ENCODE measurements around the gene EXOC3L4.

Gene EXOC3L4

GRCh38 chr14:103068351-103069073, 26.0 kb upstream of the EXOC3L4 start:
- no peak for DNase-seq
- in situ Hi-C loops (cut with MboI; ENCODE audit: low pct_unique_long_range_greater_than_20kb, low sequenced_read_pairs): no loop called here

DNA sequence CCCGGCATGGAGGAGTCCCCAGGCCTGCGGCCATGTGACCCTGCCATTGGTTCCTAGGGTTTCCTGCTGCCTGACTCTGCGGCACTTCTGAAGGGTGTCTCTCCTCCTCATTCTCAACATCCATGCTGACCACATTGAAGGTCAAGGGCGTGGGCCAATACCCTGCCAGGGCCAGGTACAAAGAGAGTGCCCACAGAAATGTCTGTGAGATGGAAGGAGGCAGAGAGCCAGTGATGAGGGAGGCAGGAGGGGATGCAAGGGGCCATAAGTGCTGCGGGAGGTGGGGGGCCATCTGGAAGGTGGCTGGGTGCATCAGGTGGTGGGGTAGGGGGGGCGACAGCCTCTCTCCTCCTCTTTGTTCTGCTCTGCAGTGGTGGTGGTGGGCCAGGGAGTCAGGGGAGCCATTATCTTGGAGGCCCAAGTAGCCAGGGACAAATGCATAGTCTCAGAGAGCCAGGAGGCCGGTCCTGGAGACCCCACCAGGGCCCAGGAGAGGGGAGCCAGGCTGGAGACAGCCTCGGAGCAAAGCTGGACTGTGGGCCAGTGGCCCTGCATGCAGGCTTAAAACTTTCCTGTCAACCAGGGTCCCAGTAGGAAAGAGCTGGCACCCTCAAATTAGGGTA, 24.2 kb upstream of the EXOC3L4 start:
- DNase-seq: no peak
- in situ Hi-C loops (cut with MboI; ENCODE audit: low pct_unique_long_range_greater_than_20kb, low sequenced_read_pairs): no loop called here

DNA sequence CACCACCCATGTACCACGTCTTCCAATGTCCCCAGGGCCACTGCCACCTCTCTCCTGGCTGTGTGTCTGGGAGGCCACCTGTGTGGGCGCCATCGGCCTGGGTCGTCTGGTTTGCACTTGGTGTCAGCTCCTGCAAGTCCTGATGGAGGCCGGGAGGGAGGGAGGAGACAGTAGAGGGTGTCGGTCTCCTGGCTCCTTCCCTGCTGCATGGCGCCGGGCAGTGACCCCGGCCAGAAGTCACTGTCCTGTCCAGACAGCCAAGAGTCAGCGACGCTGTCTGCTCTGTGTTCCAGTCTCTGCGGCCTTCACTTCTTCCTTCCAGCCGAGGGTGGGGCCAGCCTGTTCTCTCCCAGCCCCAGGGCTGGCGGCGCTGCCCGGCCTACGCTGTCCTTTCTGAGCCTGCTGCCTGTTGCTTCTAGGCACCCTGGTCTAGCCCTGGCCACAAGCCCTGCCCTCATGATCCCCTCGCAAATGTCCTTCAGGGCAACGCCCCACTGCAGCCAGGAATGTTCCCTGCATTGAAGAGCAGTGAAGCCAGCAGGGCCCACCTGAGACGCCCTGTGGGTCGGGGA, 23.5 kb upstream of the EXOC3L4 start:
- no peak for DNase-seq
- in situ Hi-C loops (cut with MboI; ENCODE audit: low pct_unique_long_range_greater_than_20kb, low sequenced_read_pairs): no loop called here

DNA sequence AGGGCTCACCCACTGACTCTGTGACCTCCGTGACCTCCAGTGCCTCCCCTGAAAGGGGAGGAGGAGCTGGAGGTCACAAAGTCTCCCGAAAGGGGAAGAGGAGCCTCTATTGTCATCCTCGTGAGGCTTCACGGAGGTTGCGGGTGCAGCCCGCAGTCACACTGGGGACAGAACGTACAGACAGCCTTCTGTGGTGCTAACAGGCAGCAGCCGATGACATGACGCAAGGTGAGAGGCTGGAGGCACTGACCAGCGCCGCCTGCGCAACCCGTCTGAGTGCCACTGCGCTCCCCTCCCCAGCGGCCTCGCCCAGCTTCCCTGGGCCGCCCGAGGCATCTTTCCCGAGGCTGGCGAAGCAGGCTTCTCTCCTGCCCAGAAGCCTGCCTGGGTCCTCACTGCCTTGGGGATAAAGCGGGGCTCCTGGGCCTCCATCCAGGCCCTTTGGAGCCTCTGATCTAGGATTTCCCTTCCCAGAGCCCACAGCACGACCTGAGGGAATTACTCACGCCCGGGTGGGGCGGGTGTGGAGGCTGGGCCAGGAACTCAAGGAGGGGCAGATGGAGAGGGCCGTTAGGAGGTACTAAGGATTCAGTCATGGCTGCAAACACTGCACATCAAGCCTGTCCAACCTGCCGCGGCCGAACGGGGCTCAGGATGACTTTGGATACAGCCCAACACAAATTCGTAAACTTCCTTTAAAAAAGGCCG, 22.8 kb upstream of the EXOC3L4 start:
- no peak for DNase-seq
- in situ Hi-C loops (cut with MboI; ENCODE audit: low pct_unique_long_range_greater_than_20kb, low sequenced_read_pairs): no loop called here

DNA sequence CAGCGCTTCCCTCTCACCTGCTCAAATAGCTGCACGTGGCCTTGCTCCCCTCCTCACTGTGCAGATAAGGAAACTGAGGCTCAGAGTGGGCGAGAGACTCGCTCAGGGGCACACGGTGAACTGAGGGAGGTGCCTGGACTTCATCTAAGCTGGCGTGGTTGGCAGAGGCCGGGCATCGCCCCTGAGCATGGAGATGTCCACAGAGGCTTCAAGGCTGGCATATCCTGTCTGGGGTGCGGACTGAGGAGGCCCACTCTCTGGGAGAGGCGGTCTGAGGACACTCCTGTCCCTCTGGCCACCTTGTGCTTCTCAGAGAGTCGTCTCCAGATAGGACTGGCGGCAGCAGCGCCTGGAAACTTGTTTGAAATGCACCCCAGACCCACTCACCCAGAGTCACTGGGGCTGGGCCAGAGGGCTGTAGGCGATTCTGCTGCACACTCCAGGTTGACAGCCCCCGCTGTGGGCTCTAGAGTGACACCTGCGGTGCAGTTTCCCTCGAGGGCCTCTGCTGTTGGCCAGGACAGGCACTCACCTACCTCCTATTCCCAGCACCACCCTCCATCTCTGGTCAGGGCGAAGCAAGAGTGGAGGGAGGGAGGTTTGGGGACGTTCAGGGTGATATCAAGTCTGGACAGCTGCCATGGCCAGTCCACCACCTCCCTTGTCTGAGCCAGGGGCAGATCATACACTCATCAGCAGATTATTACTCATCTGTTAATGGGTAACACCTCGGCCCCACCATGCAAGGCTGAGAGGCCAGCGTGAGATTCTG, 21.7 kb upstream of the EXOC3L4 start:
- in situ Hi-C loops (cut with MboI; ENCODE audit: low pct_unique_long_range_greater_than_20kb, low sequenced_read_pairs): no loop called here
- DNase-seq: no peak

DNA sequence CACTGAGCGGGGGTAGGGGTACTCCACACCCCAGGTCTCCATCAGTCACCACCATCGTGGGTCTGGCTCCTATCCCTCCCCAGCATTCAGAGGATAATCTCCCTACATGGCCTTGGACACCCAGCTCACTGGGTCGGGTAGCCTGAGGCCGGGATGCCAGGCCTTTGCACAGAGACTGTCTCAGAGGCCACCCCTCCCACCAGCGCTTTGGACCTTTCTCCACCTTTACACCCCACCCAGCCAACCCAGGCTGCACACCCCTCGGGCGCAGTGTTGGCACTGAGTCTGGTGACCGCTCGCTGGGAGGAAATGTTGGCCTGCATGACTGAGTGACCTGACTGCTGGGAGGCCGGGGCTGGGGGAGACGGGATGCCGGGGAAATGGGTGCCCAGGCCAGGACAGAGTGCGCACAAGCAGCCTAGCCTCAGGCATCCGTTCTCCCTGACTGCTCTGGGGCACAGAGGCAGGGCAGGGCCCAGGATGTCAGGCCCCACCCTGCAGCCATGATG, 21.1 kb upstream of the EXOC3L4 start:
- no peak for DNase-seq
- in situ Hi-C loops (cut with MboI; ENCODE audit: low pct_unique_long_range_greater_than_20kb, low sequenced_read_pairs): no loop called here

- in situ Hi-C loops (cut with MboI; ENCODE audit: low pct_unique_long_range_greater_than_20kb, low sequenced_read_pairs): no loop called here
- DNase-seq: no peak
Measured at GRCh38 chr14:103073876-103074728, 20.4 kb upstream of the EXOC3L4 start.

DNA sequence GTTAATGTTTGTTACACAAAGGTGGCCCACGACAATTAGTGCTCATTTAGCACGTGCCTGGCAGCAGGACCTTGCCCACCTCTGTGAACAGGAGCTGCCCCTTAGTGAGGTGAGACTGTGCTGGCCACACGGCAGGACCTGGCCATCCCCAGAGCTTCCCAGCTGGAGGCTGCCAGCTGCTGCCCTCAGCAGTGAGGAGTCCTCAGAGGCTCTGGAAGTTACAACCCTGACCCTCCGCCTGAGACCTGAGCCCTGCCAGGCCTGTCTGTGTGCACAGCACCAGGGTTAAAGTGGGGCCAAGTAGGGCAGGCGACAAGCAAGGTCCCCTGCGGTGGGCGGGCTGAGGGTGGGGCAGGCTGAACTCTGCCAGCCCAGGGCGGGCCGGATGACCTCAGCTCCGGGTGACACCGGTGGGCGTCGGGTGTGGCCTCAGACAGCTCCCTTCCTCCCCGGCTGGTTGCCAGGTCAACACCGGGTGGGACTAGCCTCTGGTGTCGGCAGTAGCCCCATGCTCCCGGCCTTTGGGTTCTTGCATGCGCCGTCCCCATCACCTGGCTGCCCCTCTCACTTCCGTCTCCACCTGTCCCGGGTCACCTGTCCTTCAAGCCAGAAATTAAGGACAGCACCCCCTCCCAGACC, 19.7 kb upstream of the EXOC3L4 start:
- in situ Hi-C loops (cut with MboI; ENCODE audit: low pct_unique_long_range_greater_than_20kb, low sequenced_read_pairs): loop anchor here (25.0 kb wide), 1 partner anchor 212 kb away; no protein-coding TSS in a partner anchor
- no peak for DNase-seq

DNA sequence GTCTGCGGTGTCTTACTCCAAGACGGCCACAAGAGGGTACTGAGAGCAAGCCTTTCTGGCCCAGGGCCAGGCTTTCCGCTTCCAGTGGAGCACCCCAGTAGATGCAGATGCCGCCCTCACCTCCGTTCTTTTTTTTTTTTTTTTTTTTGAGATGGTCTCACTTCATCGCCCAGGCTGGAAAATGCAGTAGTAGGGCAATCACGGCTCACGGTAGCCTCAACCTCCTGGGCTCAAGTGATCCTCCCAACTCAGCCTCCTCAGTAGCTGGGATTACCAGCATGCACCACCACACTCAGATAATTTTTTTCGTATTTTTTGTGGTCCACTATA, 16.1 kb upstream of the EXOC3L4 start:
- DNase-seq: peak; percentile 79
- in situ Hi-C loops (cut with MboI; ENCODE audit: low pct_unique_long_range_greater_than_20kb, low sequenced_read_pairs): loop anchor here (25.0 kb wide), 1 partner anchor 209 kb away; no protein-coding TSS in a partner anchor

- in situ Hi-C loops (cut with MboI; ENCODE audit: low pct_unique_long_range_greater_than_20kb, low sequenced_read_pairs): loop anchor here (25.0 kb wide), 1 partner anchor 208 kb away; no protein-coding TSS in a partner anchor
Measured at GRCh38 chr14:103078860-103079587, 15.5 kb upstream of the EXOC3L4 start.

GRCh38 chr14:103081951-103082350, 12.6 kb upstream of the EXOC3L4 start:
- DNase-seq: no peak
- in situ Hi-C loops (cut with MboI; ENCODE audit: low pct_unique_long_range_greater_than_20kb, low sequenced_read_pairs): loop anchor here (25.0 kb wide), 1 partner anchor 205 kb away; no protein-coding TSS in a partner anchor

More at GRCh38 chr14:103078860-103079587, 15.5 kb upstream of the EXOC3L4 start:
- DNase-seq: no peak

DNA sequence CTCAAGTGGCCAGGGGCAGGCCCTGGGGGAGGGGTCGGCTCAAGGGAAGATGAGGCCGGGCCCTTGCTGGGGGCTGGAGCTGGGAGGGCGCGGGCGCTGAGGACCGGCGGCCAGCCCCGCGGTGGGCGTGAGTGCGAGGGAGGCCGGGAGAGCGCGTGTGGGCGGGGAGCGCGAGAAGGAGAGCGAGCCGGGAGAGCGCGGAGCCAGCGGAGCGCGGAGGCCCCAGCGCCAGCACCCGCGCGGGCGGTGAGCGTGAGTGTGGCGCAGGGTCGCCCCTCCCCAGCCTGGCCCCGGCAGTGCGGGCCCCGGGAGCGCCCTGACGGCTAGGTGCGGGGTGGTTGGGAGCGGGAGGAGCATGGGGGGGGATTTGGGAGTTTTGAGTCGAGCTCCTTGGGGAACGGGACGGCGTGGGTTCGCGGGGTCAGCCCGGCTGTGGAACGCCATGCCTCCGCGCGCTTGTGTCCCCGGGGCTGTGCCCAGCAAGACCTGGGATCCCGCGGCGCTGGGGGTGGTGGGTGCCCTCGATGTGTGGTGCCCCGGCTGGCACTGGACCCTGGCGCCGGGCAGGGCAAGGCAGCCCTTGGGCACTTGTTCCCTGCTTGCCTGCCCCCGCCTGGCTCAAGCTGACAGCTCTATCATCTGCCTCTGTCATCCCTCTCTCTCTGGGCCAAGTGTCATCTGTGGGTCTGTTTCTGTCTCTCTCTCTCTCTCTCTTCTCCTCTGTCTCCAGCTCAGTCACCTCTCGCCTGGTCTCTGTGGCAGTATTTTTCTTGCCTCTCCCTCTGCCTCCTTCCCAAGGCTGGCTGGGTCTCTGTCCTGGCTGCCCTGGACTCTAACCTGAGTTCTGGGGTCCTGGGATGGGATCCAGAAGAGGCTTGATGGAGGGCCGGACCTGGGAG, 10.3 kb upstream of the EXOC3L4 start, which contains the start of gene LBHD2:
Gene LBHD2 (plus strand): TSS at position 190 of the 899 bp plus-strand sequence. CDS start 1,803 bp downstream, outside the sequence.
- in situ Hi-C loops (cut with MboI; ENCODE audit: low pct_unique_long_range_greater_than_20kb, low sequenced_read_pairs): loop anchor here (25.0 kb wide), 1 partner anchor 203 kb away; no protein-coding TSS in a partner anchor
- DNase-seq: no peak

DNA sequence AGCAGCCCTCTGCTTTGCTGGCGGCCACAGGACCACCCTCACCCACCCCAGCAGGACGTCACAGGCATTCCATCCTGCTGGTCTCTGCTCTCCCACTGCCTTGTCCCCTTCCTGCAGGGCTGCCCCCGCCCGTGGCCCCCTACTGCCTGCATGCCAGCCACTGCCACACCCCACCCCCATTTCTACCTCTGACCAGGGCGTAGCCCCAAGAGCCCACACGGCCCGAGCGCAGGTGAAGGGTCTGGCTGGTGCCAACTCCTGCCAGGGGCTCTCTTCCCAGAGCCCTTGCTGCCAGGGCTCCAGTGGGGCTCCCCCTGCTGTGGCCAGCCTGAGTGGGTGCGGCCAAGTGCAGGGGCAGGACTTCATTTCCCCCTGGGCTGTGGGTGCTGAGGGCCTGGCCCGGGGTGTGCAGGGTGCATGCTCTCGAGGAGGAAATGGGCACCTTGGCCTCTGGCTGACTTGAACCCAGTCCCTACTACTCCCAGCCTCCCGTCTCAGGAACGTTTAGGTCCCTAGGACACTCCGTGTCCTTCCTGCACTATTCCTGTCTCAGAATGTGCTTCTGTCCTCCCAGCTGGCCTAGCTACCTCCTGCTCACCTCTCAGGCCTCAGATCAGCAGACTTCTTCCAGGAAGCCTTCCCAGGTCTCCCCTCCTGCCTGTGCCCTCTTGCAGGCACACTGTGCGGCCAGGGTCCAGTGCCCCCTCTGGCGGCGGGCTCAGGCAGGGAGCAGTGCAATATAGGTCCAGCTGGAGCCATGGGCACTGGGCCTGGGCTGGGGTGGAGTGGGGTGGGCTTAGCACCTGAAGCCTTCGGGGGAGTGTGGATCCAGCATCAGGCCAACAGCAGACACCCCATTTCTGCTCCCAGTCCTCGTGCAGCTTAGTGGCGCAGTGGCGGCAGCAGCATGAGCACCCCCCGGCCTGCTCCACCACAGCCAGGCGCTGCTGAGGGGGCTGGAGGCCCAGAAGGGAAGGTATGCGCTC, 9.1 kb upstream of the EXOC3L4 start:
- DNase-seq: no peak
- in situ Hi-C loops (cut with MboI; ENCODE audit: low pct_unique_long_range_greater_than_20kb, low sequenced_read_pairs): loop anchor here (25.0 kb wide), 1 partner anchor 202 kb away; no protein-coding TSS in a partner anchor

GRCh38 chr14:103086771-103087342, 7.7 kb upstream of the EXOC3L4 start:
- in situ Hi-C loops (cut with MboI; ENCODE audit: low pct_unique_long_range_greater_than_20kb, low sequenced_read_pairs): loop anchor here (25.0 kb wide), 1 partner anchor 200 kb away; no protein-coding TSS in a partner anchor
- DNase-seq: no peak
